B cell (primary cell): ENCODE data around the gene GLRX. TPM values are rescaled to one million over a fixed set of nuclear protein-coding genes. Genes with fewer than 3 reads are reported as not detected.

Experiments used
- ATAC-seq: fragments of 200-7000 bp; cut with Tn5 transposase; one replicate; pipeline ENCODE4 v1.10.0; 2021; ENCODE audit warnings: low read depth, mild to moderate bottlenecking, moderate number of reproducible peaks, moderate library complexity
- CTCF ChIA-PET: fragments of 350-600 bp; sonication (Branson Sonifier 250); formaldehyde crosslinking; loops from one replicate; lab custom pipeline; 2021; ENCODE audit warnings: antibody characterized with exemption, inconsistent platforms; lab: Charles Lee
- POLR2A ChIA-PET: fragments of 350-600 bp; sonication (Branson Sonifier 250); formaldehyde crosslinking; loops from one replicate; lab custom pipeline; 2021; ENCODE audit warnings: antibody characterized with exemption; lab: Charles Lee
- DNase-seq: peaks from one replicate; pipeline ENCODE4 v3.0.0; 2013
- H2AFZ ChIP-seq: 2 replicates; pipeline ENCODE4 v1.6.1; 2012; ENCODE audit warnings: mild to moderate bottlenecking, low read depth, low read length; ENCODE audit not compliant: insufficient read depth, poor library complexity, severe bottlenecking
- H3K27ac ChIP-seq, 2 donors: 1 replicate in 1 of 2; 2 replicates in 1 of 2; pipeline ENCODE4 v1.5.1; 2012 to 2013; ENCODE audit warnings: low read length in 2 of 2, mild to moderate bottlenecking in 2 of 2, moderate library complexity in 1 of 2
- H3K27me3 ChIP-seq, 4 experiments: fragments of 200-600 bp in 1 of 4; sonication (generic) in 1 of 4; replicated peaks in 1 of 4; 1 replicate in 2 of 4; 2 replicates in 2 of 4; pipeline versions ENCODE4 v1.6.1 to v1.7.0; 2013 to 2016; ENCODE audit warnings: low read length in 3 of 4, mild to moderate bottlenecking in 2 of 4, mixed read lengths in 1 of 4, moderate library complexity in 1 of 4; ENCODE audit not compliant: insufficient read depth in 4 of 4, control insufficient read depth in 3 of 4; ENCODE audit errors: control extremely low read depth in 1 of 4
- H3K36me3 ChIP-seq, 2 experiments: replicated peaks in 1 of 2; 1 replicate in 1 of 2; 2 replicates in 1 of 2; pipeline versions ENCODE4 v1.6.1 to v1.7.1; 2013; ENCODE audit warnings: low read length in 1 of 2; ENCODE audit not compliant: insufficient read depth in 2 of 2, control insufficient read depth in 1 of 2; ENCODE audit errors: control extremely low read depth in 1 of 2, extremely low read depth in 1 of 2
- H3K4me1 ChIP-seq, 2 donors: fragments of 200-600 bp in 1 of 2; sonication (generic) in 1 of 2; 1 replicate in 1 of 2; 2 replicates in 1 of 2; pipeline versions ENCODE4 v1.5.1 to v1.6.1; 2013 to 2017; ENCODE audit warnings: low read length in 2 of 2; ENCODE audit not compliant: control insufficient read depth in 2 of 2, insufficient read depth in 2 of 2
- H3K4me2 ChIP-seq: replicated peaks from 2 replicates; pipeline ENCODE3; 2012; ENCODE audit warnings: mild to moderate bottlenecking, low read depth, low read length; ENCODE audit not compliant: poor library complexity, severe bottlenecking
- H3K4me3 ChIP-seq, 5 experiments: fragments of 200-600 bp in 1 of 5; sonication (generic) in 1 of 5; 1 replicate in 3 of 5; 2 replicates in 2 of 5; pipeline versions ENCODE4 v1.5.1 to v1.7.0; 2011 to 2016; ENCODE audit warnings: low read length in 4 of 5, mild to moderate bottlenecking in 4 of 5, low read depth in 2 of 5, control low read depth in 1 of 5, moderate library complexity in 1 of 5; ENCODE audit not compliant: insufficient read depth in 1 of 5; ENCODE audit errors: control extremely low read depth in 1 of 5, extremely low read depth in 1 of 5
- H3K79me2 ChIP-seq: fragments of 200-600 bp; sonication (generic); one replicate; pipeline ENCODE4 v1.6.0; 2016; ENCODE audit warnings: low read length; ENCODE audit not compliant: control insufficient read depth, insufficient read depth
- H3K9ac ChIP-seq: fragments of 200-600 bp; sonication (generic); 2 replicates; pipeline ENCODE4 v1.6.1; 2017; ENCODE audit warnings: mild to moderate bottlenecking, low read length, moderate library complexity
- H3K9me3 ChIP-seq, 3 donors: one replicate each; pipeline versions ENCODE4 v1.6.1 to v1.7.1; 2013; ENCODE audit warnings: low read length in 2 of 3; ENCODE audit not compliant: control insufficient read depth in 2 of 3, insufficient read depth in 1 of 3; ENCODE audit errors: control extremely low read depth in 1 of 3
- H4K20me1 ChIP-seq: 2 replicates; pipeline ENCODE4 v1.6.0; 2012; ENCODE audit warnings: mild to moderate bottlenecking, low read length; ENCODE audit not compliant: insufficient read depth, control insufficient read depth, poor library complexity, severe bottlenecking
- H3K27ac Mint-ChIP-seq: one replicate; pipeline ENCODE4 v1.8.0; 2021; ENCODE audit warnings: mixed read lengths
- H3K27me3 Mint-ChIP-seq: one replicate; pipeline ENCODE4 v1.8.0; 2021; ENCODE audit warnings: mixed read lengths
- H3K4me1 Mint-ChIP-seq: one replicate; pipeline ENCODE4 v1.8.0; 2021; ENCODE audit warnings: mixed read lengths
- H3K4me3 Mint-ChIP-seq: one replicate; pipeline ENCODE4 v1.8.0; 2021; ENCODE audit warnings: mixed read lengths
- H3K9me3 Mint-ChIP-seq: one replicate; pipeline ENCODE4 v1.8.0; 2022; ENCODE audit warnings: mixed read lengths; ENCODE audit not compliant: insufficient read depth
- CTCF ChIP-seq: fragments of 200-600 bp; IDR thresholded peaks from one replicate; pipeline ENCODE4 v1.8.0; 2022; ENCODE audit warnings: antibody characterized with exemption, mild to moderate bottlenecking
- EZH2 ChIP-seq: IDR thresholded peaks from 2 replicates; pipeline ENCODE4 v1.6.1; 2012; ENCODE audit warnings: borderline replicate concordance, low read depth, mild to moderate bottlenecking, moderate library complexity, low read length; ENCODE audit not compliant: insufficient read depth, poor library complexity, severe bottlenecking
- WGBS: methylation state at CpG from one replicate; pipeline ENCODE4 v1.1.5; 2013; ENCODE audit warnings: missing lambda C conversion rate; ENCODE audit not compliant: insufficient coverage; 5-methylcytosine and 5-hydroxymethylcytosine counted together
- intact Hi-C: fragments of 100-400 bp; cut with micrococcal nuclease; formaldehyde crosslinking; loops from one replicate; pipeline ENCODE4 v1.10.0; 2022
- polyA plus RNA-seq: library from polyadenylated mRNA; depleted of rRNA; stranded (reverse); fragments of >200 nt; gene quantifications from 2 replicates; pipeline ENCODE4 v1.2.3, GENCODE V29; 2012
- total RNA-seq, 2 donors: library from RNA; stranded (reverse); fragments of 120-200 nt in 1 of 2; gene quantifications; 1 replicate in 1 of 2; 2 replicates in 1 of 2; pipeline versions ENCODE4 v1.2.3 to v1.2.4, GENCODE V29; 2013 to 2022

Gene GLRX
- total and polyA plus RNA-seq, 2 donors (not counting 1 experiment from before 2014, with no cell fraction given) = 44.6 to 54.8 TPM

GRCh38 chr5:95859661-95860060 is 37.1 kb upstream of the GLRX start:
- ChIA-PET CTCF (interaction anchor here (1.0 to 7.0 kb wide), 10 partner anchors 9 to 743 kb away, joined by 3 to 151 read pairs (median 5); no protein-coding TSS in a partner anchor), POLR2A (no interaction called here)
- no peak for TF ChIP-seq EZH2
- no peak for TF ChIP-seq CTCF
- no peak for ATAC-seq
- Mint-ChIP-seq H3K9me3 (no peaks in the 10 kb centered on the region), H3K27ac (peak overlapping the region; percentile 15), H3K4me3 (no peak overlapping the region), H3K27me3 (peaks cover 11% of the 10 kb centered on the region), H3K4me1 (peaks cover 30% of the 10 kb centered on the region)
- WGBS = 84% methylated on average over 2 of the region's 4 CpGs
- H3K27me3 ChIP-seq = peaks cover 0 to 6% (median 1%) of the 10 kb centered on the region in 4 experiments
- H3K4me3 ChIP-seq = no peak overlapping the region
- no peak overlapping the region for H2AFZ ChIP-seq
- intact Hi-C loops = loop anchor here (5.0 kb wide), 1 partner anchor 103 kb away; the partner anchor contains the start of gene ELL2
- no peak overlapping the region for H3K27ac ChIP-seq
- H3K4me2 ChIP-seq = no peak overlapping the region
- H3K9ac ChIP-seq = no peak overlapping the region
- no peaks in the 10 kb centered on the region for H3K9me3 ChIP-seq
- no peaks in the 10 kb centered on the region for H3K79me2 ChIP-seq
- DNase-seq = no peak
- H4K20me1 ChIP-seq = no peaks in the 10 kb centered on the region
- no peaks in the 10 kb centered on the region for H3K36me3 ChIP-seq
- peaks cover 15 to 18% of the 10 kb centered on the region in 2 donors for H3K4me1 ChIP-seq
